HG02610 (cell line): ENCODE measurements around the gene FGF6.
"Not testable (repeated sequence)": the region's sequence is repeated elsewhere in the genome, so short reads cannot be mapped to it uniquely, and the experiment has no call there.

Experiments
- ATAC-seq: cut with Tn5 transposase; IDR thresholded peaks from one replicate; pipeline ENCODE4 v1.9.1; 2021; ENCODE audit warnings: mild to moderate bottlenecking, moderate library complexity; ENCODE audit not compliant: unreplicated experiment

FGF6 gene, protein sequence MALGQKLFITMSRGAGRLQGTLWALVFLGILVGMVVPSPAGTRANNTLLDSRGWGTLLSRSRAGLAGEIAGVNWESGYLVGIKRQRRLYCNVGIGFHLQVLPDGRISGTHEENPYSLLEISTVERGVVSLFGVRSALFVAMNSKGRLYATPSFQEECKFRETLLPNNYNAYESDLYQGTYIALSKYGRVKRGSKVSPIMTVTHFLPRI

DNA sequence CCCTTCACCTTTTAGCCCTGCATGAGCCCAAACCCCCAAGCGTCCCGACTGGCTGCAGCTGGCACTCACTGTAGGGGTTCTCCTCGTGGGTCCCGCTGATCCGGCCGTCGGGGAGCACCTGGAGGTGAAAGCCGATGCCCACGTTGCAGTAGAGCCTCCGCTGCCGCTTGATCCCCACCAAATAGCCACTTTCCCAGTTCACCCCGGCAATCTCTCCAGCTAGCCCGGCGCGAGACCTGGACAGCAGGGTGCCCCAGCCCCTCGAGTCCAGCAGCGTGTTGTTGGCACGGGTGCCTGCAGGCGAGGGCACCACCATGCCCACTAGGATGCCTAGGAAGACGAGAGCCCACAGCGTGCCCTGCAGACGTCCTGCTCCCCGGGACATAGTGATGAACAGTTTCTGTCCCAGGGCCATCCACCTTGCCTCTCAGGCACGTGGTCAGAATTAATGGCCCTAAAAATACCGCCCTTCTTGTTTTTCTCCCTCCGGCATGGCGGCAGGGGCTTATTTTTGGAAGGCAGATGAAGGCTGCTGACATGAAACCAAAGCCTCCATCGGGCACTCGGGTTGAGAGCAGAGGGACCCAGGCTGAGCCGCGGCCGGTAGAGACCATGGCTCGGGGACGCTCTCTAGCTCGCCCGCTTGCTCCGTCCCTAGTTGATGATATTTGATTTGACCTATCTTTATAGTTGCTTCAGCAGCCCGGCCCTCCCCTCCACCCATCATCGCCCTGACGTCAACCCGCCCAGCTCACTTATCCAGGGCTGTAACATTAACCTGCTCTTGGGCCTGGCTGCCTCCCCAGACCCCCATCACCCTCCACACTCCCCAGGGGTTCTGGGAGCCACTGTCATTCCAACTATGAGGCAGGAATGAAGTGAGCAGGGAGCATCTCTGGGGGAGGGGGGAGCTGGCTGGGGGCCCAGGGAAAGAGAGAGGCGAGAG lies at the start of gene FGF6:
FGF6 (minus strand) TSS at position 660 of the 946 bp plus-strand sequence; CDS start at position 415, 245 bp downstream.
- ATAC-seq, result no peak

DNA sequence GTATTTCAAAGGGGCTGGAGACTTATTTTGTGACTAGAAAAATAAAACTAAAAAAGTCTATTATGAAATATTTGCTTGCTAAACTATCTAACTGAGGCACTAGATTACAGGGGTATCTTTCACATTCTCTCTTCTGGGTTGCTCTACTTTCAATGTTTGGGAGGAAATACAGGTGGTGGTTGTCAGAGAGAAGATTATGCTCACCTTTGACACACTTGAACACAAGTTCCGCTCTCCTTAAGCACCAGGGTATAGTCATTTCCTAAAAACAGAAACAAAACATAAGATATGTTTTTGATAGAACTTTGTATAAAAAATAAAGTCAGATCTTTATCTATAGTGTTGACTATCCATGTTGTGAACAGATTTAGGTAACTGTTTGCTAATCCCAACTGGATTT lies 45.4 kb upstream of the FGF6 start:
- no peak for ATAC-seq

DNA sequence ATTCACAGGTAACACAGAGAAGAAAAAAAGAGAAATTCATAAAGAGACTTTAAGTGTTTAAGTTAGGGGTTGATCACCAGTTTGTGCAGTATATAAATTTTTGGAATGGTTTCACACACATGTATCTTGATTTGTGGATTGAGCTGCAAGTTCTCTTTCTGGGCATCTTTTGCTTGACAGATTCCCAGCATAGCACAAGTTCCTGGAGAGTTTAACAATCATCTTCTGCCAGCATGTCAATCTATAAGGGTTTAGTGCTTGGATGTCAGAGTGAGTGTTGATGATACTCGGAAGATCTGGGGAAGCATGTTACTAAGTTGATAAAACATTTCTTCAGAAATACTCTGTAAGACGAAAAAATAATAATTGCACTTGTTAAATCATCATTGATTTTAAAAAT lies 43.9 kb upstream of the FGF6 start:
- no peak for ATAC-seq

DNA sequence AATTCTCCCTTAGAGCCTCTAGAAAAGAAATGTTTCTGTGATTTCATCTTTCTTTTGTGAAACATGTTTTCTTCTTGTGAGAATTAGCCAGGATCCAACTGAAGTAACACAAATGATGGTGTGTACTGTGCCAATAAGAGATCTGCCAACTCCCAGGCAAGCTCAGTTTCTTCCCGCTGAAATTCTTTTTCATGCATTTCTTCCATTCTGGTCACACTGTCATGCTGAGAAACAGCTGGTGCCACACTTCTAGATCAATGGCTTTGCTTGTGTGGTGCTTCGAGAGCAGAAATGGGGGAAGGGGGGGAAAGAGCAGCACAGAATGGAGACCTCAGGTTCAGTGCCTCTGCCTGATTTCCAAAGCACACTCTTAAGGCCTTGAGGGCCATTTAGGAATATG lies 41.4 kb upstream of the FGF6 start:
- ATAC-seq, result no peak

DNA sequence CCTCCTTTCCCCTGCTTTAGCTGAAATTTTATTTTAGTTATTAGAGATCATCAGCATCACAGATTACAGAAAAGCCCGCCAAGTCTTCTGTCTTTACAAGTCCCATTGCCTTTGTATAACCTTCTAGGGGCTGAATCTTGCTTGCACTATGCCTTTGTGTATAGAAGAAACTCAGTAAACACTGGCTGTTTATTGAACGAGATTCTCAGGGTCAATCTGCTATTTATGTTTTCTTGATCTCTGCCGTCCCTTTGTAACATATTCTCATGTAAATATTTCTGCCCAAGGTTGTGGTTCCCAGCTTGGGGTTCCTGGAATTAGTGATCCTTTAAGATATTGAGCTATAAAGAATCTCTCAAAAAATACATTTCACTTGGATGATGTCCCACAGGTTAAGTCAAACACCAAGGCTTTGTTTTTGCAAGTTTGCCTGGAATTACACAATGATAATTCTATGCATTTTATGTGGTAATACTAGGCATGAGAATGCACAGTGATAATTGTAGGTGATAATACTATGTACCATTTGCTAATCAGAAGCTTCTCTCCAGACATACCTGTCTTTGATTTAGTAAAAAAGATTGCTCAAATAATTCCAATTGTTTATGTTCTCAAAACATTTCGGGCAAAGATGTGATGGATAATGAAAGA lies 40.6 kb upstream of the FGF6 start:
- no peak for ATAC-seq

DNA sequence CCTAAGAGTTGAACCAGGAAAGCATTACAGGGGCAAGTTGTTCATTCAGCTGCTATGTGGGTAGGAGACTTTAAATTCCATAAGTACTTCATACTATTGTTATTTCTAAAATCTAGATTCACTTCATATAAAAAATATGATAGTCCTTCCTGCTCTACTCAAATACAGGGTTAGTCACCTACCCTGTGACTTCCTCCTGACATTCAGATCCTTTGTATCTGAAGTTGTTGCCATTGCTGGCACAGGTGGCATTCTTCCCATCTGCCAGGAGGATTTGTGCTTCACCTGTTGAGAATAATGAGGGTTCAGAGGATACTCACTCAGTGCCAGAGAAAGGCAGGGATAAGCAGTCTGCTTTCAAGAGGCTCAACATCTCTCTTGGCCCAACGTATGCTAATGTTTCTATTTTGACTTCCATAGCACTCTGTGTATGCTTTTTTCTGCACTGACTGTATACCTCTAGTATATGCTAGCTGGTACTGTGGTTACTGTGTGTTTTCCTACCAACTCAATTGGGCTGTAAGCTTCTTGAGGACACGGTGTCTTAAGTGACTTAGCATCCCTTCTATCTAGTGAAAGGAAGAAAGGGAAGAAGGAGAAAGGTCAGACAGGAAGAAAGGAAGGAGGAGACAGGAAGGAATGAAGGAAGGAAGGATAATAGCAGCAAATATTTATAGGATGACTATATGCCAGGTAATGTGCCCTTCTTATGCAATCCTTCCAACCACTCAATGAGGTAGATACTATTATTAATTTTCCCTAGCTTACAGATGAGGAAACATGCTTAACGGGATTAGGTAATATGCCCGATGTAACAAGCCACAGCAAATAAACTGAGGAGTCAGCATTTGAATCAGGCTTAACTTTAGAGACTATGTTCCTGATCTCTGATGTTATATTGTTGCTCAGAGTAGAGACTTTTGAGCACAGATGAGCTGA lies 38.5 kb upstream of the FGF6 start:
- no peak for ATAC-seq

DNA sequence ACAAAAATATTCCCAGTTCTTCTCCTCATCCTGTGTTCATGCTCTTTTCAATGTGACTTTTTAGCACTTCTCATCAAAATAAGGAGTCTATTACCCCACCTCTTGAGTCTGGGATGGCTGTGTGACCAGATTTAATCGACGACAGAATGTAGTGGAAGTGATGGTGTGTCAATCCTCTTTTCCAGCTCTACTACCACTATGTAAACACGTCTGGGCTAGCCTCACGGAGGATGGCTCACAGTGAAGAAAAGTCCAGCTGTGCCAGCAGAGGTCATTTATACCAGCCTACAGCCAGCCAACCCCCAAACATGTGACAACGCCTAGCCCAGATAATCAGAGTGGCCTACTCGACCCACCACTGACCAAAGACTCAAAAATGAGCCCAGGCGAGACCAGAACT lies 37.3 kb upstream of the FGF6 start:
- ATAC-seq, result no peak

DNA sequence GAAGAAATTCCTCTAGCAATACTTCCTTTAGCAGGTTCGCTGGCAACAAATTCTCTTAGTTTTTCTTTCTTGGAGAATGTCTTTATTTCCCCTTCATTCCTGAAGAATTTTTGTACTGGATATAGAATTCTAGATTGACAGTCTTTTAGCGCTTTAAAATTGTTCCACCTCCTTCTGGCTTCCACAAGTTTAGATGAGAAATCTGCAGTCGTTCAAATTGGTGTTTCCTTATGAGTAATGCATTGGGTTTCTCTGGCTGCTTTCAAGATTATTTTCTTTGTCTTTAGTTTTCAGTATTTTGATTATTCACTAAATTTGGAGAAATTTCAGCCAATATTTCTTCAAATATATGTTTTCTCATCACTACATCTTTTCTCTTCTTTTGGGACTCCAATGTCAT lies 33.3 kb upstream of the FGF6 start:
- no peak for ATAC-seq

DNA sequence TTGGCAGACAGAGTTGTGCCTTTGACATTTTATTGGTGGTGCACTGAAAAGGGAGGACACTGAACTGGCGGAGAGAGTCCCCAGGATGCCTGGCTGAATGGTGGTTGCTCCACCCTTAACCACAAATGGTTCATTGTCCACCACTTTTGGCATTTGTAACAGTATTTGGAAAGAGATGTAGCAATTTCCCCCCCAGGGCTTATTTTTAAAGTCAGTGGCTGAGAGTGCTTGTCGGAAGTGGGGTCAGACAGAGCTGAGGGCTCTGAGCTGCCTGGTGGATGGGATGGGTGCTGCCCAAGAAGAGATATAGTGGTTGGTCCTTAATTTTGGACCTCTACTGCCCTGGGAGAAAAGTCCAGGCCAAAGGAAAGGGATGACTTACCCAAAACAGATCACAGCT lies 31.5 kb upstream of the FGF6 start:
- no peak for ATAC-seq

DNA sequence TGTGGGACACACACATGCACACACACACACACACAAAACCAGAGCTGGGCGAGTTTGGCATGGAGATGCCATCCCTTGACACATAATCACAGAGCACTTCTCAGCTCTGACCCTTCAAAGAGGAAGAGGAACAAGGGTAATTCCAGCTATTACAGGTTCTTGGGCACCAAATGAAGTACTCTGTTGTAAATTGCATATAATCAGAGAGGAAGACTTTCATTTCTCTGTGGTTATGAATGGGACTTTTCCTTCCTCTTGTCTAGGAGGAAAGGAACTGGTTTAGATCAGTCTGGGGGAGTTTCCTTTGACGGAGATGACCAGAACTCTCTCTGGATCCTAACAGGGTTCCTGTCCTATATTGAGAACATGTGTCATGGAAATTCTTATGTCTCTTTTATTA lies 26.4 kb upstream of the FGF6 start:
- ATAC-seq, result no peak

DNA sequence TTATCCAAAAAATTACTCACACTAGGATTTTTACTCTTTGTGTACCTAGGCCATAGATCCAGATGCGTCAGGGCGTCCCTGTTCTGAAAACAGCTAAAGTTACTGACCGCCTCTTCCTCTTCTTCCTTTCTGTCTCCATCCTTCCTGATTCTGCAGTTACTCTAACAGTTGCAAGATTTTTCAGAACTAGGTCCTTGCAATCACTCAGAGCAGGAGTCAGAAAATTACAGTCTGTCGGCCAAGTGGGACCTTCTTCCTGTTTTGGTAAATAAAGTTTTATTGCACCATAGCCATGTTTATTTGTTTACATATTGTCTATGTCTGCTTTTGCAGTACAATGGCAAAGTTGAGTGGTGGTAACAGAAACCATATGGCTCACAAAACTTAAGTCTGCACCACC lies 25.6 kb upstream of the FGF6 start:
- ATAC-seq, result no peak

DNA sequence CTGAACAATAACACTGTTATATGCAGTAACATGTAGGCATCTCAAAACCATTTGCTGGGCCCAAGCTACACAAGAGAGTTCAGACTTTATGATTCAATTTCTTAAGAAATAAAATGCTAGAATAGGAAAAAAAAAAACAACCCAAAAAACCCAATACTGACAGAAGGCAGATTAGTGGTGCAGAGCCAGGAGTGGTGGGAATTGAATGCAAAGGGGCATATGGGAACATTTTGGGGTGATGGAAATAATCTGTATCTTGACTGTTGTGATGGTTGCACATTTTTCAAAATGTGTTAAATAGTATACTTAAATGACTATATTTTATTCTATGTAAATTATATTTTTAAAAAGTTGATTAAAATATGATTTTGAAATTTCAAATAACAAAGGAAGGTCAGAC lies 23.4 kb upstream of the FGF6 start:
- ATAC-seq, result no peak

DNA sequence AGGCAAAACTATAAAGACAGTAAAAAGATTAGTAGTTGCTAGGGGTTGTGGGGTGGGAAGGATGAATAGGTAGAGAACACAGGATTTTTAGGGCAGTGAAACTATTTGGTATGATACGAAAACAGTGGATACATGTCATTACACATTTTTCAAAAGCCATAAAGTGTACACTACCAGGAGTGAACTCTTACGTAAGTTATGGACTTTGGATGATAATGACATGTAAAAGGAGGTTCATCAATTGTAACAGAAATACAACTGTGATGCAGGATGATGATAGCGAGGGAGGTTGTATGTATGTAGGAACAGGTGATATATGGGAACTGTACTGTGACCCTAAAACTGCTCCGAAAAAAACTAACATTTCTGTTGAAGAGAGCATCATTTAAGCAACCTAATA lies 15.1 kb upstream of the FGF6 start:
- ATAC-seq, result no peak

DNA sequence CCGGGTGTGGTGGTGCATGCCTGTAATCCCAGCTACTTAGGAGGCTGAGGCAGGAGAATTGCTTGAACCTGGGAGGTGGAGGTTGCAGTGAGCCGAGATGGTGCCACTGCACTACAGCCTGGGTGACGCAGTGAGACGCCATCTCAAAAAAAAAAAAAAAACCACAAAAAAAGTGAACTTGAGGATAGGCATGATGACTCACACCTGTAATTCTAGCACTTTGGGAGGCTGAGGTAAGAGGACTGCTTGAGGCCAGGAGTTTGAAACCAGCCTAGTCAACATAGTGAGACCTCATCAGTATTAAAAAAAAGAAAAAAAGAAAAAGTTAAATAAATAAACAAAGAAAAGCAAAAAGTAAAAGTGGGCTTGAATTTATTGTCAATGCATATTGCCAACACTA lies 10.2 kb upstream of the FGF6 start:
- not testable (repeated sequence) for ATAC-seq

DNA sequence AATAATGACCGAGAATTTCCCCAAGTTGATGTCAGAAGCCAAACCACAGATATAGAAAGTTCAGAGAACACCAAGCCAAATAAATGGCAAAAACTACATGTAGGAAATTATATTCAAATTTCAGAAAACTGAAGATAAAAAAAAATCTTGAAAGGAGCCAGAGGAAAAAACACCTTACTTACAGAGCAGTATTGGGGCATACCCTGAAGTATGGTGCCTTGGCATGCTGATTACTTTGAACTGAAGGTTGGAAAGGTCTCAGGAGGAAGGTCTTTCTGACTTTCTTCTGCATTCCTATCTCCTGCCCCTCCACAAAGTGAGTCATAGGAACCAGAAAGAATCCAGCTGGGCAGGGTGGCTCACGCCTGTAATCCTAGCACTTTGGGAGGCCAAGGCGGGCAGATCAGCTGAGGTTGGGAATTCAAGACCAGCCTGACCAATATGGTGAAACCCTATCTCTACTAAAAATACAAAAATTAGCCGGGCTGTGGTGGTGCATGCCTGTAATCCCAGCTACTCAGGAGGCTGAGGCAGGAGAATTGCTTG lies 8.8 kb upstream of the FGF6 start:
- no peak for ATAC-seq

DNA sequence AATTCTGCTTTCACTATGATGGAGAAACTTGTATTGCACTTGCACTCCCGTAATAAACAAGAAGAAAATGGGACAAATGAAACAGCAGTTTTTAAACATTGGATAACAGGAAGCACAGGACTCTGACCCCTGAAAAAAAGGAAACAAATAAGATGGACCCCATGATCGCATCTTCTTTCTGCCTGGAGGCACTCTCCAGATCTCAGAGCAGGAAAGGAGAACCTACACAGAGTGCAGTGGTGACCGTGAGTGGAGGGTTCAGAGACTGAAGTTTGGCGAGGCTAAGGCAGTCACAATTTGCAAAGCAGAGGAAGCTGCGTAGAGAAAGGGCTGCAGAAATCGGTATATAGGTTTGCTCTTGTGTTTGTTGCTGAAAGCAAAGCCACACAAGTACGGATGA lies 6.1 kb upstream of the FGF6 start:
- ATAC-seq, result no peak

DNA sequence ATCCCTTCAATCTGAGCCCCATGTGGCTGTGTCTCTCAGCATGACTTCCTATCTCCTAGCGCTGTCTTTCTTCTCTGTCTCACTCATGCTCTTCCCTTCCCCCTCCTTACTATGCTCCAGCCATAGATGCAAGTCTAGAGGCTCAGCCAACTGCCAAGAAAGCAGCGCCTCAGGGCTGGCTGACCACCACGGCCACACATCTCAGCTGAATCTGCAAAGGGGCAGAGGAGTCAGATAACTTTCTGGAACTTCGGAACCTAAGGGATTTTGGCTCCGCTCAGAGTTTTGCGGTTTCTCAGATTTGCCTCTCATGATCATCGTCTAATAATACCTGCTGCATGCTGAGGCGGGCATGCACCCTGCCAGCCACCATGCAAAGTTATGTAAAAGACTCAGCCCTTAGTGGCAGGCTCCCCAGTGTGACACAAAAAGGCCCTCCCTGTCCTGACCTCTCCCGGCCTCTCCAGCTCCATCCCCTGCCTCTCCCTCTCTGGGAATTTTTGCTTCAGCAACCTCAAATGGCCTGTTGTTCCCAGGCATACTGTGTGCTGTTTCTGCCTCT lies 5.0 kb upstream of the FGF6 start:
- ATAC-seq, result no peak

DNA sequence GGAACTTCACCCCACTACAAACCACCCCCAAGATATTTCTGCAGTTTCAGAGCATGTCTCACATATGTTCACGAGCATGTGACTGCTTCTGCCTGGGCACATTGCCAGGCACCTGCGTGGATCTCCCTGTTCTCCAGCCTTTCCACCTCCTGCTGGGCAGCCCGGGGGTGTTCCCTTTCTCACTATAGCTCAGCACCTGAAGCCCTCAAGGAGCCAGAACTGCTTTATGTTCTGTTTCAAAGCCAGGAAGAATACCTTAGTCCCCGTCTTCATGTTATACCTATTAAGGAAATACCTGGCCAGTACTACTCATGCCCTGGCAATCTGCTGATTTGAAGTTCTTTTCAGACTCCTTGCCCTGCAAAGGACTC lies 4.2 kb upstream of the FGF6 start:
- no peak for ATAC-seq

DNA sequence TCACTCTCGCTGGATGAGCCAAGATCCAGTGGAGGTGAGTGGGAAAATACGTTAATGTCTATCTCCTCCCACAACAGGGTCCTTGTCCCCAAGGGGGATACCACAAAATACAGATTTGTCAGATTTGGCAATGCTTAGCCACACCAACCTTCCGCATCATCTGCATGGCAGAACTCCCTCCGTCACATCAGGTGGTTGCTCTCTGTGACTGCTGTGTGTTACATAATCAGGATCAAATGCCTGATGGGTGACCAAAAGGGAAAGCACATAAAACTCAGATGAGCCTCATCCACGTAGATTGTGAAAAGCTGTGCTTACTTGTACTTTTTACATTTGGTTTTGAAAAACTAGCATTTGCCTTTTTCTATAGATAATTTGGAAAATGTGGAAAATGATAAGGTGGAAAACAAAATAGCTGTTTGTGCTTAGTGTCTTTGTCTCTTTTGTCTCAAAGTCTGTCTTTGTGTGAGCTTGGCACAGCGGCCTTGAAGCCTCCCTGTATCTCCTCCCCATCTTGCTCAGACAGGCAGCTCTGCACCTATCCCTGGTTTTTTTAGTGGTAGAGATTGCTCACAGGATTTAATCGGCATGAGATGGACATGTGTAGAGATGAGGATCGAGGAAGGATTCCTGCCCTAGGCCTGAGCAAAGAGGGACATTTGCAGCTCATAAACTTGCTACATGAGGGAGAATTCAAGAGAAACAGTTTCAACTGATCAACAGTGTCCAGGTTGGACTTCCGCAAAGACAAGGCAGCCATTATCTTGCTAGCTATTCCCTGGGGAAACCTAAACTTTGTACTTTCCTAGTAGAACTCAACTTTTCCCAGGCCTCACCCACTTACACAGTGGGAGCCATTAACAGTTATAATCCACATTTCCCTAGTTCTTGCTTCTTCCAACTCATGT lies 3.6 kb upstream of the FGF6 start:
- no peak for ATAC-seq
